Measurements from ENCODE around the gene KCNJ6. TPM values are rescaled to one million over a fixed set of nuclear protein-coding genes. Genes with fewer than 3 reads are reported as not detected.

KCNJ6 gene
- total RNA-seq, 2 experiments from 2014 or later: not detected

DNA sequence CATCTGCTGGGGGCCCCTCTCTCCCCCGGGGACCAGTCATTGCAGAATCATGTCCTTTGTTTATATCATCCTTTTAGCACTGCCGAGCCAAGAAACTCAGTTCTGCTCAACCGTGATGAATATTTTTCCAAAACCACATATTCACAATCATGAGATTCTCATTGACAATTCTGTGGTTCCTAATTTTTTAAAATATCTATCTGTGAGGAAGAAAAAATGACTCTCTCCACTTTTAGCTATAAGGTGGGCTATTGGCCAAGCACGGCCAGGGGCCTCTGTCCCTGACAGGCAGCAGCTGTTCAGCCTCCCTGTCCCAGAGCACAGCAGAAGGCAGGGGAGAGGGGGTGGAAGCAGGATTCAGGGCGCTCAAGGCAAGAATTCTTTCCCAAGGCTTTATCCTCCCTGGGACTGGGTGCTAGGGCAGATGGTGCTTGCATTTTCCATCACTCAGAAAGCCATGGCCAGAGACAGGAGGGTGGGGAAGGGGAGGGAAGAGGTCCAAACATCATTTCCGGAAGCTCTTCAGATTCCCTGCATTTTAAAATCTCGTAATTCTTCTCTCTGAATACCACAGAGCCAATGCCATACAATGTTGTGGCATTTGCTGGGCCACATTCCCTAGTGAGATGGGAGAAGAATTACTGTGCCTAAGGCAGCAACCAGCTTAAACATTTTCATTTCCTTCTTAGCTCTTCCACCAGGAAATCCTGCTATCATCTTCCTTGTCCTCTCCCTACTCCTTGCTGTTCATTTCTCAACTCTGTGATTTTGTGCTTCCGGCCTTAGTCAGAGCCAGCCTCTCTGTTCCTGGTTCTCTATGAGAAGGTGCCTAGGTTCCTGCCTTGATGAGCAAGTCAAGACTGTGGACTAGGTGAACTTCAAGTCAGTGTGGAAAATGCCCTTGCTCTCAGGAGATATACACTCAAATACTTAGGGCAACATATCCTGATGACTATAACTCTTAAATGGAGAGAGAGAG, 60.3 kb downstream of the KCNJ6 start:
- H4K20me1 ChIP-seq (ENCODE audit: insufficient read depth, low read length): no peaks in the 10 kb centered on the region
- H3K27ac ChIP-seq (ENCODE audit: low read depth, low read length, poor library complexity, severe bottlenecking): no peak overlapping the region
- no TSS peak for BruUV-seq (replicated peaks)
- H3K4me1 ChIP-seq (ENCODE audit: insufficient read depth, low read length, poor library complexity, severe bottlenecking): no peaks in the 10 kb centered on the region
- DNase-seq (ENCODE audit: low spot score): no peak
- H3K9me3 ChIP-seq (ENCODE audit: low read length): 0 out of 2 replicates have a peak, but pooled peaks cover 4% of the 10 kb centered on the region
- H3K4me3 ChIP-seq (ENCODE audit: low read depth, low read length, poor library complexity, severe bottlenecking): no peak overlapping the region
- intact Hi-C loops (cut with micrococcal nuclease; ENCODE audit: unreplicated experiment): no loop called here
- H3K79me2 ChIP-seq (ENCODE audit: insufficient read depth, low read depth, low read length): no peaks in the 10 kb centered on the region
- H3K4me2 ChIP-seq (ENCODE audit: low read length): no peak overlapping the region
- H3K9me2 ChIP-seq (ENCODE audit: insufficient read depth, low read length): no peaks in the 10 kb centered on the region
- H3K36me3 ChIP-seq (ENCODE audit: insufficient read depth, low read length): no peaks in the 10 kb centered on the region
- ChIA-PET POLR2A (no interaction called here), CTCF (ENCODE audit: unreplicated experiment) (no interaction called here)
- no peak overlapping the region for H2AFZ ChIP-seq (ENCODE audit: low read length)
- TF ChIP-seq CTCF (conservative IDR thresholded peaks at IDR 0.05; ENCODE audit: low read length): no peak
- TF ChIP-seq EZH2phosphoT487 (IDR thresholded peaks at IDR 0.05; ENCODE audit: borderline replicate concordance, low read depth, low read length): no peak

GRCh38 chr21:37855271-37855646, 61.0 kb downstream of the KCNJ6 start:
- CTCF ChIA-PET (ENCODE audit: unreplicated experiment): no interaction called here
- Histone ChIP-seq H3K4me2 (ENCODE audit: low read length) (no peak overlapping the region), H3K9me3 (ENCODE audit: low read length) (0 out of 2 replicates have a peak, but pooled peaks cover 4% of the 10 kb centered on the region), H3K4me3 (ENCODE audit: low read depth, low read length, poor library complexity, severe bottlenecking) (no peak overlapping the region), H3K27ac (ENCODE audit: low read depth, low read length, poor library complexity, severe bottlenecking) (no peak overlapping the region), H3K36me3 (ENCODE audit: insufficient read depth, low read length) (no peaks in the 10 kb centered on the region), H3K4me1 (ENCODE audit: insufficient read depth, low read length, poor library complexity, severe bottlenecking) (no peaks in the 10 kb centered on the region), H4K20me1 (ENCODE audit: insufficient read depth, low read length) (no peaks in the 10 kb centered on the region), H2AFZ (ENCODE audit: low read length) (no peak overlapping the region), H3K9me2 (ENCODE audit: insufficient read depth, low read length) (no peaks in the 10 kb centered on the region), H3K79me2 (ENCODE audit: insufficient read depth, low read depth, low read length) (no peaks in the 10 kb centered on the region)
- BruUV-seq (replicated peaks): no TSS peak
- POLR2A ChIA-PET: no interaction called here
- intact Hi-C loops (cut with micrococcal nuclease; ENCODE audit: unreplicated experiment): no loop called here
- TF ChIP-seq EZH2phosphoT487 (IDR thresholded peaks at IDR 0.05; ENCODE audit: borderline replicate concordance, low read depth, low read length) (no peak), CTCF (conservative IDR thresholded peaks at IDR 0.05; ENCODE audit: low read length) (no peak)
- no peak for DNase-seq (ENCODE audit: low spot score)

GRCh38 chr21:37849506-37850102, 66.7 kb downstream of the KCNJ6 start:
- ChIA-PET POLR2A (no interaction called here), CTCF (ENCODE audit: unreplicated experiment) (no interaction called here)
- H3K36me3 ChIP-seq (ENCODE audit: insufficient read depth, low read length): no peaks in the 10 kb centered on the region
- no peaks in the 10 kb centered on the region for H3K9me2 ChIP-seq (ENCODE audit: insufficient read depth, low read length)
- H3K27ac ChIP-seq (ENCODE audit: low read depth, low read length, poor library complexity, severe bottlenecking): no peak overlapping the region
- no TSS peak for BruUV-seq (replicated peaks)
- intact Hi-C loops (cut with micrococcal nuclease; ENCODE audit: unreplicated experiment): no loop called here
- no peaks in the 10 kb centered on the region for H3K4me1 ChIP-seq (ENCODE audit: insufficient read depth, low read length, poor library complexity, severe bottlenecking)
- no peak overlapping the region for H2AFZ ChIP-seq (ENCODE audit: low read length)
- 0 out of 2 replicates have a peak, but pooled peaks cover 4% of the 10 kb centered on the region for H3K9me3 ChIP-seq (ENCODE audit: low read length)
- no peak for DNase-seq (ENCODE audit: low spot score)
- no peak overlapping the region for H3K4me2 ChIP-seq (ENCODE audit: low read length)
- no peaks in the 10 kb centered on the region for H4K20me1 ChIP-seq (ENCODE audit: insufficient read depth, low read length)
- no peaks in the 10 kb centered on the region for H3K79me2 ChIP-seq (ENCODE audit: insufficient read depth, low read depth, low read length)
- H3K4me3 ChIP-seq (ENCODE audit: low read depth, low read length, poor library complexity, severe bottlenecking): no peak overlapping the region
- TF ChIP-seq CTCF (conservative IDR thresholded peaks at IDR 0.05; ENCODE audit: low read length) (no peak), EZH2phosphoT487 (IDR thresholded peaks at IDR 0.05; ENCODE audit: borderline replicate concordance, low read depth, low read length) (no peak)
